Measurements from ENCODE around the gene GOLGA3. TPM values are rescaled to one million over a fixed set of nuclear protein-coding genes. Genes with fewer than 3 reads are reported as not detected.

Gene GOLGA3
- total RNA-seq, 1 donor from 2014 or later = 79.5 TPM

DNA sequence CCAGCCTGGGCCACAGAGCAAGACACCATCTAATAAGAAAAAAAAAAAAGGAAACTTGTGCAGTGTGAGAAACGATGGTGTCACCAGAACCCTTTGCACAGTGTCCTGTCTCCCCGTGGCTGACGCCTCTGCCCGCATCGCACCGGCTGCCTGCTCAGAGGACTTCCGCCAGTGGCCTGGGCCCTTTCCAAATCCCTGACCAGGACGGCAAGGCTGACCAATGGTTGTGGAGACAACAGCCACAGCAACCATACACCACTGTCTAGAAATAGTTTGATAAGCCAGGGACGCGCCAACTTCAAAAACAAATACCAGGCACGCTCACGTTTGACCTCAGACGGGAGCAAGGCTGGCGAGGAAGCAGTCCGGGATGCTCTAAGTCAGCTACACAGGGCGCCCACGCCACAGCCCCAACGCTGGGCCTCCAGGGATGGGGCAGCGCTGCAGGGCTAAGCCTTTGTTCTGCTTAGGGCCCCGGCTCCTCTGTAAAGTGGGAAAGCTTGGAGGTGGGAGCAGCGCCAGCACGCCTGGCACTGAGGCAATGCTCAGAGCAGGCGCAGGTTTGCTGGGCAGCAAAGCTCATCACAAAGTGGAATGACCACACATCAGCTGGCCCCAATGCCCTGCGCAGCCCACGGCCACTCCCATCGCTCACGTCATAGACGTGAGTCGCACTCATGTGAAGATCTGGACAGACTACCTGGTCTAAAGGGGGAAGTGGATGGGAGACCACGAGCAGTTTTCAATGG lies 105.5 kb downstream of the GOLGA3 start:
- no peak for DNase-seq (ENCODE audit: low spot score)

DNA sequence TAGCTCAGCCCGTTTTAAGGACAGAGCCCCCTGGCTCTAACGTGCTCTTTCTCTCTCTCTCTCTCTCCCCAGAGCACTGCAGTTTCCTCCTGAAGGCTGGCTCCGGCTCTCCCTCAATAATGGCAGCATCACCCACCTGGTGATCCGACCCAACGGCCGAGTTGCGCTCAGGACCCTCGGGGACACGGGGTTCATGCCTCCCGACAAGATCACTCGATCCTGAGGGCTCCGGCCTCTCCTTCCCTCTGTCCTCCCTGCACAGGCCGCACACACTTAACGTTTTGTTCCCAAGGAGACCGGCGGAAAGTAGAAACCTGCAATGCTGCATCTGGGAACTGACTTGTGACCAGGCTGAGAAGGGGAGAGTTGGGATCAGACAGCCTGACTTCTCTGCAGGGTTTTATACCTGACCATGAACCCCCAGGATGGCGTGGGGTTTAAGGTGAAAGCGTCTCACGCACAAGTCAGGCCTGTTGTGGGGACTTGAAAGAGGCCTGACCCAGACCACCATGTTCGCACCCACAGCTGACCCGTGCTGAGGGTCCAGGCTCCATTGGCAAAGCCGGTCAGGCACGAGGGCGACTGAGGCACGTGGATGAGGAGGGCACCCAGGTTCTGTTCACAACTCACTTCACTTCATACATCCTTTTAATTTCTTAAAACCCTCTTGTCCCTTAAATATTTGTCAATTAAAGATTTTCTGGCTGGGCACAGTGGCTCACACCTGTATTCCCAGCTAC lies 107.9 kb downstream of the GOLGA3 start:
- DNase-seq (ENCODE audit: low spot score) = no peak

DNA sequence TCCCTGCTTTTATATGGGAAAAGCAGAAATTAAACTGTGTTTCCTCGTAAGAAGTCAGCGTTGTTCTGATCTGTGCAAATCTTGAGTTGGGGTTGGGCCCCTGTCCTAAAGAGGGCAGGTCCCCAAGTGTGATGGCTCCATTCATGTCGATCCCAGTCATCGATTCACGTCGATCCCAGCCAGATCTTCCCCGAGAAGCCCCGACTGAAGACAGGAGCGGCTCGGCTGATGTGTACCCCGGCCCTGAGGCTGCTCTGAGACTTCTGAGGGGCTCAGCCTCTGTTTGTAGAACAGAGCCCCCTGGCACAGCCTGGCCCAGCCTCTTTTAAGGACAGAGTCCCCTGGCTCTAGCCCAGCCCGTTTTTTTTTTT lies 108.7 kb downstream of the GOLGA3 start:
- DNase-seq (ENCODE audit: low spot score) = no peak

DNA sequence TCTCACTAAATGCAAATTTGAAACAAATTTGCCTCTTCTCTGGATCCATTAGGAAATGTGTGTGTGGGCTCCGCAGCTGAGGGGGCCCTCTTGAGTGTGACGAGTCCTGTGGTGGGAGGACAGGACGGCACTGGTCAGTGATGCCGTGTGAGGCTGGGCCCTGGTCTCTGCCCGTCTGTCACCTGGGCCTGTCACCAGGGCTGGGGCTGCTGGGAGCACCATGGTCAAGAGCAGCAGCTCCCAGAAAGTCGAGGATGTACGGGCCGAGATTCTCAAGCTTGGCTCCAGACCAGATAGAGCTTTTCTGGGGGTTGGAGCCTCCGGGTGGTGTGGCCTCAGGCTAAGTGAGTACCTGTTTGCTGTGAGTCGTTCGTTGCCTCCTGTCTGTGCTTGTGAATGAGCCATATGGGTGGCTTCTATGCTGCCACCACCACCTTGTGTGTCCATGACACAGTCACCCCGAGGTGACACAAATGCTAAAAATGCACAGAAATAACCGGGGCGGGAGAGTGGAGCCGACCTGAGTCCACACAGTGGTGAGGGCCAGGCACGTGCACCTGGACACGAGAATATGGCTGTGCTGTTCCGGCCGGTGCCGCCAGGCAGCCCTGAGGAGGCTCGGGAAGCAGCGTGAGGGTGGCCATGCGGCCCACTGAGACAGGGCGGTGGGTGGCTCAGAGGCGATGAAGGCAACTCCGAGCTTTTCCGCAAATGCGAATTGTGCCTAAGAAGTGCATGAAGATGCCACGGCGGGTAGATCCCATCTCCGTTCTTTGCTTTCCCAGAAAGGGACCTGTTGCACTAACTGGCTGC lies 109.3 kb downstream of the GOLGA3 start:
- no peak for DNase-seq (ENCODE audit: low spot score)

Other genes with a start within 250 kb of the GOLGA3 start
- not detected for gene LRCOL1, start 218.3 kb downstream of the GOLGA3 start, total RNA-seq
- 0.36 TPM for gene P2RX2, start 210.1 kb downstream of the GOLGA3 start, total RNA-seq
- 42.4 TPM for gene POLE, start 141.5 kb downstream of the GOLGA3 start, total RNA-seq
- gene PXMP2, start 141.3 kb downstream of the GOLGA3 start, total RNA-seq = 11.8 TPM
- 43.0 TPM for gene PGAM5, start 118.0 kb downstream of the GOLGA3 start, total RNA-seq
- 59.4 TPM for gene ANKLE2, start 67.0 kb downstream of the GOLGA3 start, total RNA-seq
- gene CHFR, start 58.7 kb upstream of the GOLGA3 start, total RNA-seq = 67.0 TPM
- gene ZNF605, start 127.4 kb upstream of the GOLGA3 start, total RNA-seq = 24.4 TPM
- gene ZNF26, start 157.5 kb upstream of the GOLGA3 start, total RNA-seq = 21.6 TPM
- 39.7 TPM for gene ZNF84, start 208.6 kb upstream of the GOLGA3 start, total RNA-seq

Measured in ureter (tissue), 1 donor.